ENCODE data around the gene HPN. TPM values are rescaled to one million over a fixed set of nuclear protein-coding genes. Genes with fewer than 3 reads are reported as not detected.
A peak's percentile ranks its signal among the peaks of the same experiment; 100 is the strongest.

Gene HPN
- polyA plus RNA-seq, 3 donors = 0.05 TPM; not detected in 2

DNA sequence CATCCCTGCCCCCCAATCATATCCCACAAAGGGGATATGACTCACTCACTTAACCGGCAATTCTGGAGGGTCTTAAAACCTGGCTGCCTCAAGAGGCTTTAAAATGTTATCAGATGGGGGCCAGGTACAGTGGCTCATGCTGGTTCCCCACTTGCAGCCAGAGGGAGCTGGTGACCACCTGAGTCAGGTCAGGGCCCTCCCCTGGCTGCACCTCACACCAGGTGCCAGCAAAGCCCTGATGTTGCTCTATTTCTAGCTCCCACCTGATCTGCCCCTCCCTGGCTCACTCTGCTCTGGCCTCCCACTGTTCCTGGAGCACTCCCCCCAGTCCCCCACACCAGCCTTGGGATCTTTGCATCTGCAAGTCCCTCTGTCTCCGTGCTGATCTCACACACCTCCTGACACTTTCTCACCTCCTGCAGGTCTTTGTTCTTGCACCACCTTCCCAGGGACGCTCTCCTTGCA is 14.2 kb downstream of the HPN start:
- intact Hi-C loops (cut with micrococcal nuclease) = no loop called here
- Histone ChIP-seq H2AFZ (ENCODE audit: insufficient read depth, low read depth, low read length, poor library complexity, severe bottlenecking) (no peak overlapping the region), H3K27ac (ENCODE audit: low read depth in 1 of 2, low read length in 2 of 2) (no peak overlapping the region), H3K4me3 (replicated peaks in 1 of 3; ENCODE audit: low read depth in 2 of 3, low read length in 3 of 3) (no peak overlapping the region), H3K9ac (ENCODE audit: insufficient read depth, low read length, poor library complexity, severe bottlenecking) (no peak overlapping the region), H3K27me3 (ENCODE audit: control insufficient read depth in 2 of 2, insufficient read depth in 2 of 2, low read length in 2 of 2) (no peaks in the 10 kb centered on the region), H3K4me1 (ENCODE audit: control insufficient read depth in 1 of 2, insufficient read depth in 2 of 2, low read length in 2 of 2) (no peaks in the 10 kb centered on the region), H3K36me3 (replicated peaks in 1 of 2; ENCODE audit: control insufficient read depth in 1 of 2, insufficient read depth in 2 of 2, low read length in 2 of 2) (no peaks in the 10 kb centered on the region), H3K79me2 (ENCODE audit: insufficient read depth, low read length) (no peaks in the 10 kb centered on the region), H3K9me3 (replicated peaks in 1 of 2; ENCODE audit: control insufficient read depth in 1 of 2, insufficient read depth in 1 of 2, low read length in 2 of 2) (no peaks in the 10 kb centered on the region), H3K4me2 (replicated peaks; ENCODE audit: extremely low read depth, low read length, poor library complexity, severe bottlenecking) (no peak overlapping the region), H4K20me1 (ENCODE audit: insufficient read depth, low read length) (no peaks in the 10 kb centered on the region)
- TF ChIP-seq CTCF (IDR thresholded peaks at IDR 0.05) = no peak
- Mint-ChIP-seq H3K27me3 (ENCODE audit: low read depth in 3 of 3) (peaks cover 6 to 19% (median 16%) of the 10 kb centered on the region in 3 donors), H3K4me3 (peak overlapping the region in 1 of 2 donors; percentile 40), H3K27ac (no peak overlapping the region), H3K4me1 (no peaks in the 10 kb centered on the region), H3K9me3 (no peaks in the 10 kb centered on the region), H3K36me3 (no peaks in the 10 kb centered on the region)
- 58% methylated on average over 3 of the region's 3 CpGs for WGBS (ENCODE audit: insufficient coverage)
- no peak for DNase-seq

GRCh38 chr19:35056513-35057063 is 15.1 kb downstream of the HPN start:
- WGBS (ENCODE audit: insufficient coverage) = 100% methylated on average over 1 of the region's 6 CpGs
- Histone ChIP-seq H3K9me3 (replicated peaks in 1 of 2; ENCODE audit: control insufficient read depth in 1 of 2, insufficient read depth in 1 of 2, low read length in 2 of 2) (no peaks in the 10 kb centered on the region), H2AFZ (ENCODE audit: insufficient read depth, low read depth, low read length, poor library complexity, severe bottlenecking) (no peak overlapping the region), H4K20me1 (ENCODE audit: insufficient read depth, low read length) (no peaks in the 10 kb centered on the region), H3K36me3 (replicated peaks in 1 of 2; ENCODE audit: control insufficient read depth in 1 of 2, insufficient read depth in 2 of 2, low read length in 2 of 2) (no peaks in the 10 kb centered on the region), H3K79me2 (ENCODE audit: insufficient read depth, low read length) (no peaks in the 10 kb centered on the region), H3K9ac (ENCODE audit: insufficient read depth, low read length, poor library complexity, severe bottlenecking) (no peak overlapping the region), H3K4me3 (replicated peaks in 1 of 3; ENCODE audit: low read depth in 2 of 3, low read length in 3 of 3) (no peak overlapping the region), H3K4me2 (replicated peaks; ENCODE audit: extremely low read depth, low read length, poor library complexity, severe bottlenecking) (no peak overlapping the region), H3K27me3 (ENCODE audit: control insufficient read depth in 2 of 2, insufficient read depth in 2 of 2, low read length in 2 of 2) (no peaks in the 10 kb centered on the region), H3K4me1 (ENCODE audit: control insufficient read depth in 1 of 2, insufficient read depth in 2 of 2, low read length in 2 of 2) (no peaks in the 10 kb centered on the region), H3K27ac (ENCODE audit: low read depth in 1 of 2, low read length in 2 of 2) (no peak overlapping the region)
- no peaks in the 10 kb centered on the region for H3K9me3 Mint-ChIP-seq
- H3K4me1 Mint-ChIP-seq = no peaks in the 10 kb centered on the region
- no peak for DNase-seq
- H3K27ac Mint-ChIP-seq = no peak overlapping the region
- peaks cover 7 to 19% (median 15%) of the 10 kb centered on the region in 3 donors for H3K27me3 Mint-ChIP-seq (ENCODE audit: low read depth in 3 of 3)
- intact Hi-C loops (cut with micrococcal nuclease) = no loop called here
- TF ChIP-seq CTCF (IDR thresholded peaks at IDR 0.05) = no peak
- peak overlapping the region in 1 of 2 donors; percentile 22 for H3K4me3 Mint-ChIP-seq
- no peaks in the 10 kb centered on the region for H3K36me3 Mint-ChIP-seq
